OCI-LY1 (cell line): ENCODE measurements around the gene PTHLH.

Experiments
- H2AFZ ChIP-seq: fragments of 200-600 bp; sonication (generic), shearing (Covaris generic); 2 replicates; pipeline ENCODE4 v1.6.0; 2014; ENCODE audit warnings: antibody characterized with exemption, mild to moderate bottlenecking, low read length
- H3F3A ChIP-seq: fragments of 200-600 bp; sonication (generic), shearing (Covaris generic); 2 replicates; pipeline ENCODE4 v1.6.0; 2014; ENCODE audit warnings: mild to moderate bottlenecking, antibody characterized with exemption, low read length, moderate library complexity; ENCODE audit not compliant: insufficient read depth
- H3K27ac ChIP-seq: fragments of 200-600 bp; sonication (generic); 2 replicates; pipeline ENCODE4 v1.5.1; 2014; ENCODE audit warnings: low read length, mixed run types, mild to moderate bottlenecking, low read depth; ENCODE audit not compliant: poor library complexity, severe bottlenecking
- H3K27me3 ChIP-seq: fragments of 200-600 bp; sonication (generic); 2 replicates; pipeline ENCODE4 v1.6.0; 2014; ENCODE audit warnings: antibody characterized with exemption, mild to moderate bottlenecking, low read length, moderate library complexity; ENCODE audit not compliant: insufficient read depth
- H3K36me3 ChIP-seq: fragments of 200-600 bp; sonication (generic); 2 replicates; pipeline ENCODE4 v1.6.1; 2014; ENCODE audit warnings: mild to moderate bottlenecking, antibody characterized with exemption, low read length, moderate library complexity, mixed read lengths; ENCODE audit not compliant: insufficient read depth
- H3K4me1 ChIP-seq: fragments of 200-600 bp; sonication (generic); 2 replicates; pipeline ENCODE4 v1.5.1; 2014; ENCODE audit warnings: mild to moderate bottlenecking, low read length, moderate library complexity; ENCODE audit not compliant: insufficient read depth, severe bottlenecking
- H3K4me2 ChIP-seq: fragments of 200-600 bp; sonication (generic), shearing (Covaris generic); 2 replicates; pipeline ENCODE4 v1.6.1; 2014; ENCODE audit warnings: low read length
- H3K4me3 ChIP-seq: fragments of 200-600 bp; sonication (generic); 2 replicates; pipeline ENCODE4 v1.5.1; 2014; ENCODE audit warnings: low read length, low read depth, mild to moderate bottlenecking, mixed read lengths; ENCODE audit not compliant: poor library complexity, severe bottlenecking
- H3K79me2 ChIP-seq: fragments of 200-600 bp; shearing (Covaris generic); 2 replicates; pipeline ENCODE4 v1.6.1; 2016; ENCODE audit warnings: mixed run types, low read length, mixed read lengths; ENCODE audit not compliant: insufficient read depth
- H3K9ac ChIP-seq: fragments of 200-600 bp; sonication (generic), shearing (Covaris generic); 2 replicates; pipeline ENCODE4 v1.6.1; 2014; ENCODE audit warnings: mild to moderate bottlenecking, low read length, mixed read lengths
- H3K9me2 ChIP-seq: fragments of 200-600 bp; sonication (generic), shearing (Covaris generic); 2 replicates; pipeline ENCODE4 v1.6.1; 2014; ENCODE audit warnings: low read depth, mild to moderate bottlenecking, low read length, mixed read lengths
- H3K9me3 ChIP-seq: fragments of 200-600 bp; shearing (Covaris generic); 2 replicates; pipeline ENCODE4 v1.6.1; 2014; ENCODE audit warnings: low read length, mixed read lengths
- H4K20me1 ChIP-seq: fragments of 200-600 bp; sonication (generic), shearing (Covaris generic); 2 replicates; pipeline ENCODE4 v1.6.0; 2016; ENCODE audit warnings: mild to moderate bottlenecking, low read length; ENCODE audit not compliant: insufficient read depth
- EZH2 ChIP-seq: fragments of 200-600 bp; sonication (generic), shearing (Covaris generic); IDR thresholded peaks from 2 replicates; pipeline ENCODE4 v1.8.0; 2017; ENCODE audit warnings: borderline replicate concordance, mixed run types, mild to moderate bottlenecking, antibody characterized with exemption, low read length, moderate library complexity, mixed read lengths
- TF ChIP-seq, protein P1 (sequence below): fragments of 200-600 bp; sonication (generic), shearing (Covaris generic); IDR thresholded peaks from 2 replicates; pipeline ENCODE4 v1.5.1; 2017; ENCODE audit warnings: mild to moderate bottlenecking, antibody characterized with exemption, low read length, moderate library complexity, mixed read lengths

The PTHLH gene

DNA sequence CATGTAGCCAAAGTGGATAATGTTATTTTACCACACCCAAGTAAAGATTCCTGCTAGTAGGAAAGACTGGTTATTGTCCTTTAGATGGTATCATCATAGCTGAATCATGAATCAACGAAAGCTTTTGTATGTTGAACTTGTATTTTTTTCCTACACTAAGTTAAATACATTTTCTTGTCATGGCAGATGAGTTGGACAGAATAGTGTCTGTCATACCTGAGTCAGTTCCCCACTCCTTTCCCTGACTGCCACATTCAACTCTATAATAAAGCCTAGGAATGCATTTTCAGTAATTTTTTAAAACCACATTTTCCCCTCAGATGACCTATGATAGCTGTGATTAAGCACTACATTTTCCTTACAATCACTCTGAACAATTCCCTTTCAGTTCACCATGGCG lies 9.3 kb upstream of the PTHLH start:
- no peaks in the 10 kb centered on the region for H3K27me3 ChIP-seq
- no peaks in the 10 kb centered on the region for H3K9me2 ChIP-seq
- no peak overlapping the region for H3K27ac ChIP-seq
- H3K4me2 ChIP-seq: no peak overlapping the region
- H3K9ac ChIP-seq: no peak overlapping the region
- no peak overlapping the region for H2AFZ ChIP-seq
- H4K20me1 ChIP-seq: no peaks in the 10 kb centered on the region
- no peaks in the 10 kb centered on the region for H3F3A ChIP-seq
- H3K36me3 ChIP-seq: no peaks in the 10 kb centered on the region
- H3K4me3 ChIP-seq: no peak overlapping the region
- no peaks in the 10 kb centered on the region for H3K79me2 ChIP-seq
- TF ChIP-seq, protein P1, sequence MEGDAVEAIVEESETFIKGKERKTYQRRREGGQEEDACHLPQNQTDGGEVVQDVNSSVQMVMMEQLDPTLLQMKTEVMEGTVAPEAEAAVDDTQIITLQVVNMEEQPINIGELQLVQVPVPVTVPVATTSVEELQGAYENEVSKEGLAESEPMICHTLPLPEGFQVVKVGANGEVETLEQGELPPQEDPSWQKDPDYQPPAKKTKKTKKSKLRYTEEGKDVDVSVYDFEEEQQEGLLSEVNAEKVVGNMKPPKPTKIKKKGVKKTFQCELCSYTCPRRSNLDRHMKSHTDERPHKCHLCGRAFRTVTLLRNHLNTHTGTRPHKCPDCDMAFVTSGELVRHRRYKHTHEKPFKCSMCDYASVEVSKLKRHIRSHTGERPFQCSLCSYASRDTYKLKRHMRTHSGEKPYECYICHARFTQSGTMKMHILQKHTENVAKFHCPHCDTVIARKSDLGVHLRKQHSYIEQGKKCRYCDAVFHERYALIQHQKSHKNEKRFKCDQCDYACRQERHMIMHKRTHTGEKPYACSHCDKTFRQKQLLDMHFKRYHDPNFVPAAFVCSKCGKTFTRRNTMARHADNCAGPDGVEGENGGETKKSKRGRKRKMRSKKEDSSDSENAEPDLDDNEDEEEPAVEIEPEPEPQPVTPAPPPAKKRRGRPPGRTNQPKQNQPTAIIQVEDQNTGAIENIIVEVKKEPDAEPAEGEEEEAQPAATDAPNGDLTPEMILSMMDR: no peak
- H3K9me3 ChIP-seq: no peaks in the 10 kb centered on the region
- H3K4me1 ChIP-seq: no peaks in the 10 kb centered on the region

DNA sequence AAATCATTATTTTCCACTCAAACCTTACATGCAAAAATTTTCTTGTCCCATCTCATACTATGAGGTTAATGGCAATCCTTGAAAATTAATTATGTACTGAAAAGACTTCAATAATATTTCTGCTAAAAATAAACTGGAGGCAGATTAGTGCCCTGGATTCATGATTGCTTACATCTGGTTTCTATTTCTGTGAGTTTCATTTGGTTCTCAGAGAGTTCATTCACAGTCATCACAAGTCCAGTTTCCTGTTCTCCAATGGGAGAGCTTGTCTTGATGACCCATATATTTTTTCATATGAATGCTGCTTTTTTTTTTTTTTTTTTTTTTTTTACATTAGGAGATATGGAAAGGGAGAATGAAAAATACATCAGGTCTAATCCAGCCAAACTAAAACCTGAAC lies 6.6 kb upstream of the PTHLH start:
- Histone ChIP-seq H4K20me1 (no peaks in the 10 kb centered on the region), H3K36me3 (no peaks in the 10 kb centered on the region), H3K27ac (no peak overlapping the region), H2AFZ (no peak overlapping the region), H3K9ac (no peak overlapping the region), H3K4me3 (no peak overlapping the region), H3K9me2 (no peaks in the 10 kb centered on the region), H3K9me3 (no peaks in the 10 kb centered on the region), H3K4me2 (no peak overlapping the region), H3K79me2 (no peaks in the 10 kb centered on the region), H3F3A (no peaks in the 10 kb centered on the region), H3K4me1 (no peaks in the 10 kb centered on the region), H3K27me3 (no peaks in the 10 kb centered on the region)
- TF ChIP-seq EZH2: no peak
- TF ChIP-seq, protein P1: no peak

DNA sequence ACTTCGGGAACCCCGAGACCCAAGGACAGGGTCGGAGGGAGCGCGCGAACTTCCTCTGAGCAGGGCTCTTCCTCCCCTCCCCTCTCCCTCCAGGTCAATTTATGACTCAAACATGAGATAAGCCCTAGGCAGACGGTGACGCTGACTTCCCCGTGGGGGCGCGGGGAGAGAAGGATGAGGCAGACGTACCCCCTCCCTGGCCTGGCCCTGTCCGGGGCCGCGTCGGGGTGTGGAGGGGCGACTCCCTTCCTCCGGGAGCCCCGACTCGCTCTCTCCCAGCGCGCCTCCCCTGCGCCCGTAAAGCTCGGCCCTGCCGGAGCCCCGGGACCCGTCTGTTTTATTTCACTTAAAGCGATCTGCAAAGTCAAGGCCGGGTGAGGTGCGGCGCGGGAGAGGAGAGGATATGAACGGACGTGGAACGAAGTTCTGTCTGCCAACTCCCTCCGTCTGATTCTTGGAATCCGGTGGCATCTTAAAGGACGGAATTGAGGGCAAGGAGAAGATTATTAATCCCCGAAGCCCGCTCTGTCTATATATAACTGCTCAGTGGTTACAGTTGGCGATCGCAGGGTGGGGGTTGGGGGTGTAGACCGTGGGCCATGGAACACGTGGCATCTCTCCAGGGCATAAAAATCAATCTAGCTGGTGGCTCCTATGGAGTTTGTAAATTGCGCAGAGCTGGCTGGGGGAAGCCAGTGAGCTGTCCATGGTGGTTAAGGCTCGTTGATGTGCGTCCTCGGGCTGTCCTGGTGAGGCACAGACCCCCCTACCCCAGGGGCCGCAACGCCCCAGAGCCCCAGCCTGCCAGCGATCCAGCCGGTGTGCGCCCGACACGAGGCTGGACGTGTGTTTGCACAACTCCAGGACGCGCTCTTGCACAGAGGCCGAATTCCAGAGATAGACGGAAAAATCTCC lies 2.9 kb upstream of the PTHLH start:
- Histone ChIP-seq H2AFZ (no peak overlapping the region), H4K20me1 (no peaks in the 10 kb centered on the region), H3F3A (no peaks in the 10 kb centered on the region), H3K27me3 (peaks cover 8% of the 10 kb centered on the region; the same call in 1 of the 2 replicates), H3K4me1 (peaks cover 2% of the 10 kb centered on the region), H3K79me2 (no peaks in the 10 kb centered on the region), H3K4me2 (no peak overlapping the region), H3K36me3 (no peaks in the 10 kb centered on the region), H3K9ac (no peak overlapping the region), H3K9me3 (no peaks in the 10 kb centered on the region), H3K27ac (no peak overlapping the region), H3K4me3 (no peak overlapping the region), H3K9me2 (no peaks in the 10 kb centered on the region)
- TF ChIP-seq, protein P1: no peak
- TF ChIP-seq EZH2: no peak
